HG03060 (cell line): Measurements from ENCODE around the gene PRR36.
A peak's percentile ranks its signal among the peaks of the same experiment; 100 is the strongest.

Source experiments
- ATAC-seq: cut with Tn5 transposase; IDR thresholded peaks from one replicate; pipeline ENCODE4 v1.9.1; 2021; ENCODE audit warnings: low read depth, moderate number of reproducible peaks; ENCODE audit not compliant: unreplicated experiment

PRR36 gene

GRCh38 chr19:7914099-7914498 is 39.9 kb upstream of the PRR36 start:
- ATAC-seq = no peak

DNA sequence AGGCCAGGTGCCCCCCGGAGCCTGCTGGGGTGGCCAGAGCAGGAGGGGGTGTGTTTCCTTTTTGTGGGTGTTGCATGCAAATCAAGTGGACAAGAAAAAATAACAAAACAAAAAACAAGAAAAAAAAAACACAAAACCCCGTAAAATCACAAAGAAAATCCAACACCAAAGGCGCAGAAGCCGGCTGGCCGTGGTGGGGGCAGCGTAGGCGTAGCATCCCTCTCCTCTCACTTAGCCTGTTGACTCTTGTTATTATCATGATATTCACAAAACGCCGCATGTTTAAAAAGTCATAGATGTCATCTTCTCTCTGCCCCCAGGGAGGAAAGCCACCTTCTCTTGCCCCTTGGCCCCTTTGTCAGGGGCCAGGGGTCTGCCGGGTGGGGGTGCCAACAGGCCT is 39.5 kb upstream of the PRR36 start:
- no peak for ATAC-seq

- no peak for ATAC-seq
These were observed 38.7 kb upstream of the PRR36 start for GRCh38 chr19:7912697-7913564.

DNA sequence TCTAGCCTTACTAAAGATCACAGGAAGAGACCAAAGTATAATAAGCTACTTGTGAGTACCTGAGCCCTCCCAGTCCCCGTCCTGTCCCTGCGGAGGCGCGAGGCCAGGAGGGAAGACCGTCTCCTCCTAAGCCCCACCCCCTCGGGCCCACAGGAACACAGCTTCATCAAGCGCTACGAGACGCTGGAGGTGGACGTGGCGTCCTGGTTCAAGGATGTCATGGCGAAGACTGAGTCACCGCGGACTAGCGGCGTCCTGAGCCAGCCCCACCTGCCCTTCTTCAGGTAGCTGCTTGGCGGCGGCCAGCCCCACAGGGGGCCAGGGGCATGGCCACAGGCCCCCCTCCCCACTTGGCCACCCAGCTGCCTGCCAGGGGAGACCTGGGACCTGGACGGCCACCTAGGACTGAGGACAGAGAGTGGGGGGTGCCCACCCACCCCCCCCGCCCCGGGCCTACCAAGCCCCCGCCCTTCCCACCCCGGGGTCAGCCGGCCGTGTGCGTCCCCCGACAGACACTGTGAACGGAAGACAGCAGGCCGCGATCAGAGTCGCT is 38.0 kb upstream of the PRR36 start:
- ATAC-seq = no peak

- no peak for ATAC-seq
These were observed 37.4 kb upstream of the PRR36 start for GRCh38 chr19:7911508-7912143.

DNA sequence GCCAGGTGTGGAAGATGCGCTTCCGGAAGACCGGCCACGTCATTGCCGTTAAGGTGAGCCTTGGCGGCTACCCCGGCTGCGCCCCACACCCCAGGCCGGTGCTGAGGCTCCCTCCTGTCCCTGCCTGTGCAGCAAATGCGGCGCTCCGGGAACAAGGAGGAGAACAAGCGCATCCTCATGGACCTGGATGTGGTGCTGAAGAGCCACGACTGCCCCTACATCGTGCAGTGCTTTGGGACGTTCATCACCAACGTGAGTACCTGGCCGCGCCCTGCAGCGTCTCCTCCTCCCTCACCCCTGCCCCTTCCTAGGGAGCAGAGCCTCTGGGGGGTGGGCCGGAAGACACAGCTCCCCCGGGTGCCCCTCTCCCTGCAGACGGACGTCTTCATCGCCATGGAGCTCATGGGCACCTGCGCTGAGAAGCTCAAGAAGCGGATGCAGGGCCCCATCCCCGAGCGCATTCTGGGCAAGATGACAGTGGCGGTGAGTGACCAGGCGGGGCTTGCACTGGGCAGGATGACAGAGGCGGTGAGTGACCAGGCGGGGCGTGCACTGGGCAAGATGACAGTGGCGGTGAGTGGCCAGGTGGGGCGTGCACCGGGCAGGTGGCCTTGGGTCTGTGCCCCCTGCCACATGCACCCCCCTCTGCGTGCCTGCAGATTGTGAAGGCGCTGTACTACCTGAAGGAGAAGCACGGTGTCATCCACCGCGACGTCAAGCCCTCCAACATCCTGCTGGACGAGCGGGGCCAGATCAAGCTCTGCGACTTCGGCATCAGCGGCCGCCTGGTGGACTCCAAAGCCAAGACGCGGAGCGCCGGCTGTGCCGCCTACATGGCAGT is 36.4 kb upstream of the PRR36 start:
- no peak for ATAC-seq

DNA sequence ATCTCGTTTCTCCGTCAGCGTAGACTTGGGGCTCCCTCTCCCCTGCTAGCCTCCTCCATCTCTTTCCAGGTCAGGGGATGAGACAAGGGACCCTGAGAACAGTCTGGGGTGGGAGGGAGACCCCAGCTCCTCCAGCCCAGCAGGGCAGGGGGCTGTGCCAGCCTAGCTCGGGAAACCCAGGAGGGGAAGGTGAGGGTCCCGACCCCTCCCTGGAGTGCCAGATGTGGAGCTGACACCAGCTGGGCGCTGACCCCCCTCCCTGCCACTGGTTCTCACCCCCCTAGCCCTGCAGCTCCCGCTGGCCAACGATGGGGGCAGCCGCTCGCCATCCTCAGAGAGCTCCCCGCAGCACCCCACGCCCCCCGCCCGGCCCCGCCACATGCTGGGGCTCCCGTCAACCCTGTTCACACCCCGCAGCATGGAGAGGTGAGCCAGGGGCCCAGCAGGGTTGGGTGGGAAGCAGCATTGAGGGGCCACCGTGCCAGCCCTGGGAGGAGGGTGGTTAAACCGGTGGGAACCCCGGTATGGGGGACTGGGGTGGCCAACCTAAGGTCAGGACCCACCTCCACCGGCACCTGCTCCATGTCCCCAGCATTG is 35.4 kb upstream of the PRR36 start:
- ATAC-seq = no peak

GRCh38 chr19:7908742-7909461 is 34.7 kb upstream of the PRR36 start:
- ATAC-seq = no peak

DNA sequence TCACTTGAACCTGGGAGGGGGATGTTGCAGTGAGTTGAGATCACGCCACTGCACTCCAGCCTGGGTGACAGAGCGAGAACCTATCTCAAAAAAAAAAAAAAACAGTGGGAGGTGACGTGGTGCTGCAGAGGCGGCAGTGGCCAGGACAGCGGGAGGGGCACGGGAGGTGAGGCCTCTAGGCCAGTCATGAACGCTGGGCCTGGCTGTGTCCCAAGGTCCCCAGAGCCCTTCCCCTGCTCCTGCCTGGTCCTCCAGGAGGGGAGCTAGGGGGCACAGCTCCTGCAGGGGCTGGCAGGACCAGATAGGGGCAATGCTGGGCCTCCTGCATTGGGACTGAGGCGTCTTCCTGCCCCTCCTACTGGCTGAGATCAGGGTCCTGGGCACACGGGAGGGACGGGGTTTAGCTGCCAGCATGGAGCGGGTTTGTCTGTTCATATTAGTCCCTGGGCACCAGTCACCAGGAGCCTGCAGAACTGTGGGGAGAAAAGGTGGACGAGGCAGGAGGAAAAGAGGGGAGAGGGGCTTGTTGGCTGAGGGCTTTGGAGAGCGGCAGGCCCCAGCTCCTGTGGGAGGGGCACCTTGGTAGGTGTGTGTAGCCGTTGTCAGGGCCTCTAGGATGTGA is 34.0 kb upstream of the PRR36 start:
- no peak for ATAC-seq

GRCh38 chr19:7907544-7907943 is 33.4 kb upstream of the PRR36 start:
- no peak for ATAC-seq

DNA sequence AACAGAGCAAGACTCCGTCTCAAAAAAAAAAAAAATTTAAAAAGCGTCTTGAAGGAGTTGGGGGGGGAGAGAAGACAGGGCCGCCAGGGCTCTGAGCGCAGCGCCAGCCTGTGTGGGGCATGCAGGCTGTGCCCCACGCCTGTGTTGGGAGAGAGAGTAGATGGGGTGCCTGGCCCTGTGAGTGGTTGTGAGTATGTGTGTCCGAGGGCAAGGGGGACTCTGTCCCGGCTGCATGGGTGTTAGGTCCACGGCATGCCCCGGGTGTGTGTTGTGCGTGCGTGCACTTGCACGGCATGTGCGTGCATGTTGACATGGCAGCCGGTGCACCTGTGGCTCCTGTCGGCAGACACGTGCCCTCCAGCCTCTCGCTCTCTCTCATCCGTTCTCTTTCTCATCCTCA is 32.9 kb upstream of the PRR36 start:
- ATAC-seq = no peak

- no peak for ATAC-seq
These were observed 31.7 kb upstream of the PRR36 start for GRCh38 chr19:7905859-7906258.

DNA sequence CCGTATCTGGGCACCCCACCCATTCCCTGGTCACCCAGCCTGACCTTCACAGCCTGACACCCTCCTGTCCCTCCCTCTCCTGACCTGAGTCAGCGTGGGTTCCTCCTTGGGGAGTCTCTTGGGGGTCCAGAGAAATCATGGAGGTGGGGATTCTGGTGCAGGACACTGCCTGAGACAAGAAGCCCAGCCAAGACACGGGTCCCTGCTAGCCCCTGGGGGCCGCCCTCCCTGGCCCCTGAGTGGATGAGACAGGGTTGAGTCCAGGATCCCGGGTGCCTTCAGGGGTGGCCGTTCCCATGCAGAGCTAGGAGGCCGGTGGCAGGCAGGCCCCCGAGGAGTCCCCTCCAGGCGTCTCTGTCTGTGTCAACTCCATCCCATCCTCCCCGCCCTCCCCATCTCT is 31.1 kb upstream of the PRR36 start:
- no peak for ATAC-seq

GRCh38 chr19:7904074-7905020 is 30.2 kb upstream of the PRR36 start:
- no peak for ATAC-seq

- peak; percentile 91 for ATAC-seq
These were observed 29.3 kb upstream of the PRR36 start, which contains the start of gene MAP2K7 for GRCh38 chr19:7903244-7904073. Gene MAP2K7, plus strand, starts transcription at chr19:7903877. Its CDS starts 68 bp downstream, at chr19:7903945.

- ATAC-seq = peak; percentile 1
These were observed 28.6 kb upstream of the PRR36 start for GRCh38 chr19:7902796-7903243.

DNA sequence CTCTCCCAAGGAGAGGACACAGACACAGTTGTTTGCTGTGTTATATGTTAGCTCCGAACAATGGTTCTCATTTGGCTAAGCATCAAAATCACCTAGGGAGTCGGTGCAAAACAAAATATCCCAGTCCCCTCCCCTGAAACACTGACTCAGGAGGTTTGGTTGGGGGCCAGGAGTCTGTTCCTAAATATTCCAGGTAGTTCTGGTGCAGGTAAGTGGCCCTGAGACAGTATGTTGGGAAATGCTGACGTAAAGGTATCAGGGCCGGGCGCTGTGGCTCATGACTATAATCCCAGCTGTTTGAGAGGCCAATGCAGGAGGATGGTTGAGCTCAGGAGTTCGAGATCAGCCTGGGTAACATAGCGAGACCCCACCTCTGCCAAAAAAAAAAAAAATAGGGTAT is 27.1 kb upstream of the PRR36 start:
- ATAC-seq = no peak
